SIG-M5 treated with dmso at 0.1 percent for 504 hours (cell line): ENCODE measurements around the gene KERA.

Experiments used
- DNase-seq: peaks from one replicate; lab custom pipeline; 2025; ENCODE audit not compliant: unreplicated experiment; lab: John Stamatoyannopoulos, UW

The KERA gene

DNA sequence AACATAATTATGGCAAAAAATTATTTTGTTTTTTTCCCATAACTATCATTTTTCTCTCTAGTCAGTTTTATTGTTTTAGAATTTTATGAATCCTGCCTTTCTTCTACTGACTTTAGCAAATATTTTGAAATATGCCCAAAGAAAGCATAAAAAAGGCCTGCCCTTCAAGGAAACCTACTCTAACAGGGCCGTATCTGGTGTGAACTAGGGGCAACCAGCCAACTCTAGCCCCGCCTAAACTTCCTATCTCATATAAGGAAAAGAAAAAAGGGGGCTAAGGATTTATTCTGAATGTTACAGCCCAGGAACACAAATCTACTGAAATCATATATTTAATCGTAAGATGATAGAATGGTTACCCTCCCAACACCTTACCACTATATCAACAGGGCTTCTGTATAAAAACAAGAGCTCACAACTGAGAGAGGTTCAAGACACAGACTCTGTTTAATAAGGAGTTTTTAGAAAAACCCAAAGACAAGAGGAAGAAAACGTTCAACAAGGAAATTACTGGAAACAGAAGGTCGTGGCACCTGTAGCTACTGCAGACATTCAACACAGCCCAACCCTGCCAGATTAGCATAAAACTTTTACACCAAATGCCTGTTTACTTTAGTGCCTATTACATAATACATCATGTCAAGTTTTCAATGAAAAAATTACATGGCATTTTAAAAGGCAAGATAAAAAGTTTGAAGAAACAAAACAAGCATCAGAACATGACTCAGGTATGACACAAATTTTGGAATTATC lies 40.1 kb downstream of the KERA start:
- no peak for DNase-seq

DNA sequence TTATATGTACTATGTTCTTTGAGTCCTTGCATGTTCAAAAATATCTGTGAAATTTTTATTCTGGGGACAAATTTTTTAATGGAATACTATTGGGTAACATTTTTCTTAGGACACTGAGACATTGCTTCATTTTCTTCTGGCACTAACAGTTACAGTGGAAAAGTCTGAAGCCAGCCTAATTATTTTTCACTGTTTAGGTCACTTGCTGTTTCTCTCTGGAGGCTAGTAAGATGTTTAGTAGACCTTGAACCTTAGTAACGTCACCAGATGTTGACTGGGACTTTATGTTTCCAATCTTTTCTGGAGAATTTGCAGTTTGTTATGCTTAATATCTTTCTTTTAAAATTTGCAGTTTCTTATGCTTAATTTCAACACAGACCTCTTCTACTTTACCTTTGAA lies 40.8 kb downstream of the KERA start:
- DNase-seq = no peak

DNA sequence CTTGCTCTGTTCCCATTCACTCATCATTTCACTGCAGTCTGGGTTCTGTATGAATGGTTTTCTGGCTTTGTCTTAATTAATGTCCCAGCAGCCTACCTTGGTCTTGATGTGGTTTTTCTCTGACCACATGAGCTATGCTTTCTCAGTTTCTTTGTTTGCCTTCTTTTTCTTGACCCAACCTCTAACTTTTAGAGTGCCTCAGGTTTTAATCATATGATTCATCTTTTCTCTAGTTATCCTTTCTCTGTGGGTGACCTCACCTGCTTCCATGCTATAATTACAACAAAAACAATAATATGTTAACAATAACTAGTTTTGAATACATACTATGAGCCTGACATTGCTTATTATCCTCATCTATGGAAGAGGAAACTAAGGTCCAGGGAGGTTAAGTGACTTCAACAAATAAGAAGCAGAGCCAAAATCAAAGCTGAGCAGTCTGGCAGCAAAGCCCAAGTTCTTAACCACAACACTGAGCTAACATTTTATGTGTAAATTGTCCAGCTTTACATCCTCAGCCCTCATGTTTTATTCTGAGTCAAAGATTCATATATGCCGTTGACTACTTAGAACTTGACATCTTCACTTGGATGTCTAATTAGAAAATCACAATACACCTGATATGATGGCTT lies 48.4 kb downstream of the KERA start:
- no peak for DNase-seq

DNA sequence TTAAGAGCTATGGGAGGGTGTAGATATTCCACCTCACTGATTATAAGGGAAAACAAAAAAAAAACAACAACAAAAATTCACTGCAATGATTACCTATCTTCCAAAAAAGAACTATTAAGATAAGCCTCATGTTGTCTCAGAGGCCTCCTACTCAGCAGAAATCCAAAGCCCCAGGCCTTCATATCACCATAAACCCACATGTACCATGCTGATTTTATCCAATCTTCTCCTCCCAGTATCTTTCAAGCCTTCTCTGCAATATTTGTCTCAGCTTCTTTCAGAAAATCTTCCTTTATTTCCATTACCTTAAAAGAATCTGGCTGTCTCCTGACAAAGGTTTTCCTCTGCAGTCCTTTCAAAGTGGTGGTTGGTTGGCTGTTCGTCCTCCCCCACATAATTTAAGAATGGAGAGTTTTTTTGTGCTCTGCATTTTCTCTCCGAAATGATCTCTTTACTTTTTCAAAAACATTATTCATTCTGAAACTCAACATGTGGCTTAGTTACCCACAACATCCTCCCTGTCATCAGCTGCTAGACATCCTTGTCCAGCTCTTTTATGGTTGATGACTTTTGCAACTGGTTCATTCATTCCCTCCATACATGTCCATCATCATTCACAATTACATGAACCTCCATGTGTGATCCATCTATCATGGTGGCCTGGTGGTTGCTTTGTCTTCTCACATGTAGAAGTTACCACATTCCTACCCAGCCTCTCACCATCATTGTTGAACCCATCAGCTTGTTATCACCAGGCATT lies 50.1 kb downstream of the KERA start:
- DNase-seq = no peak

DNA sequence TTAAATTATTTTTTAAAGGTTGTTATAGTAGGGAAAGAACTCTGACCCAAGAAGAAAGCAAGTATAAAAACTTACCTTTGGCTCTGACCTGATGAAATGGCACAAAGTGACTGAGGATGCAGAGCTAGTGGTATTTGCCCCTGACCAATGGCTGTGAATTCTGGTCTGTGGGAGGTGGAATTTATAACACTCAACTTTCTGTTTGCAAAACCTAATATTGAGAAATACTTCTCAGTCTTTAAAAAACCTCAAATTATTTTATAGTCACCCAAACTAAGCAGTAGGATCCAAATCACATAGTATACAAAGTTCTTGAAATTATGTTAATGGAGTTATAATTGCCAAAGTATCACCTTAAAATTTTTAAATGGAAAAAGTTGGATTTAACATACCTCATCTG lies 53.0 kb downstream of the KERA start, which contains the start of gene EPYC:
TSS of gene EPYC (minus strand) at position 101 of the 400 bp plus-strand sequence. CDS start 2,407 bp downstream, outside the sequence.
- no peak for DNase-seq

DNA sequence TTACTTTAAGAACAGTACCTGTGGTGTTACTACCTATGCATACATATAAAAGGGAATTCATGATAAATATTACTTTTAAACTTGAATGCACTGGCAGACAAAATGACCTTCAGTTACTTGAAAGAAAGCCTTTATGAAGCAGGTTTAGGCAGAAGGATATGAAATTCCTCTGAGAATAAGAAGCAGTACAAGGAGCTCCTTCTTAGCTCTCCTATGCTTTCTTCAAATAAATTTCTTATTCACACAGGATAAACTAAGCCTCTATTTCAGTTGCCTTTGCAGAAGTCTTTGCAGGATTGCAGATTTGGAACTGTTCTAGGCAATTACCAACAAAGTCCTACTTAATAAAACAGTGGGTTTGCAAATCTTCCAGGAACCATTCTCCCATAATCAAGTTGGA lies 54.1 kb downstream of the KERA start:
- no peak for DNase-seq

DNA sequence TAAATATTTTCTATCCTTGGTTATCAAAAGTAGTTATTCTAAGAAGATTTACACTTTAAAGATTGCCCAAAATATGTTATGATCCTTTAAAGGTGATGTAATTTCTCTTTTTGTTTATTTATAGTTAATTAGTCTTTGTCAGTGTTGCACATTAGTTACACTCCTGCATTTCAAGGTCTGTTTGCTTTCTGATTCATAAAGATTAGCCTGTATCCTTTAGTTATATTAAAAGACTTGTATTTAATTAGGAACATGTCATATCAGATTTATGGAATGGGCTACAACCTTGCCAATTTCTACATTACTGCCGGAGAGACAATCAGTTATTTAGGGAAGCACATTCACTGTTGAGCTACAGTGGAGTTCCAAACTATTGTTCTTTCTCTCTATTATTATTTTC lies 56.5 kb downstream of the KERA start:
- no peak for DNase-seq
